Mesendoderm (in vitro differentiated cells): Measurements from ENCODE around the gene FLVCR2.

Experiments used
- DNase-seq: peaks from one replicate; pipeline ENCODE4 v3.0.0; 2013
- H2AK5ac ChIP-seq: 2 replicates; pipeline ENCODE4 v1.6.1; 2013; ENCODE audit warnings: low read length, inconsistent platforms
- H2BK120ac ChIP-seq: 2 replicates; pipeline ENCODE4 v1.6.1; 2013; ENCODE audit warnings: low read depth, mild to moderate bottlenecking, low read length, moderate library complexity, mixed read lengths
- H2BK15ac ChIP-seq: replicated peaks from 2 replicates; pipeline ENCODE4 v1.6.1; 2013; ENCODE audit warnings: low read depth, mild to moderate bottlenecking, moderate library complexity
- H2BK5ac ChIP-seq: 2 replicates; pipeline ENCODE4 v1.6.1; 2013; ENCODE audit warnings: low read length, inconsistent platforms
- H3K18ac ChIP-seq: 2 replicates; pipeline ENCODE4 v1.6.1; 2013; ENCODE audit warnings: mild to moderate bottlenecking, low read length, mixed read lengths
- H3K23ac ChIP-seq: one replicate; pipeline ENCODE4 v1.6.1; 2013; ENCODE audit warnings: low read length
- H3K27ac ChIP-seq: 2 replicates; pipeline ENCODE4 v1.5.1; 2013; ENCODE audit warnings: low read depth, mild to moderate bottlenecking, inconsistent platforms, low read length, moderate library complexity
- H3K27me3 ChIP-seq: 2 replicates; pipeline ENCODE4 v1.6.1; 2013; ENCODE audit warnings: low read length, control low read depth, mild to moderate bottlenecking, inconsistent platforms; ENCODE audit not compliant: insufficient read depth, poor library complexity
- H3K36me3 ChIP-seq: 2 replicates; pipeline ENCODE4 v1.6.1; 2013; ENCODE audit warnings: low read length, inconsistent platforms; ENCODE audit not compliant: control insufficient read depth, insufficient read depth
- H3K4ac ChIP-seq: one replicate; pipeline ENCODE4 v1.6.1; 2013; ENCODE audit warnings: low read depth, mild to moderate bottlenecking, low read length, moderate library complexity
- H3K4me1 ChIP-seq: 2 replicates; pipeline ENCODE4 v1.6.1; 2013; ENCODE audit warnings: low read depth, low read length, inconsistent platforms; ENCODE audit not compliant: control insufficient read depth
- H3K4me2 ChIP-seq: 2 replicates; pipeline ENCODE4 v1.6.1; 2013; ENCODE audit warnings: low read length
- H3K4me3 ChIP-seq: 2 replicates; pipeline ENCODE4 v1.5.1; 2013; ENCODE audit warnings: mild to moderate bottlenecking, low read length
- H3K56ac ChIP-seq: one replicate; pipeline ENCODE4 v1.6.1; 2013; ENCODE audit warnings: low read length
- H3K79me1 ChIP-seq: 2 replicates; pipeline ENCODE4 v1.6.1; 2013; ENCODE audit warnings: low read length, inconsistent platforms
- H3K79me2 ChIP-seq: 2 replicates; pipeline ENCODE4 v1.6.1; 2013; ENCODE audit warnings: mild to moderate bottlenecking, low read length; ENCODE audit not compliant: control insufficient read depth, insufficient read depth
- H3K9ac ChIP-seq: 2 replicates; pipeline ENCODE4 v1.6.1; 2013; ENCODE audit warnings: low read length, inconsistent platforms
- H4K5ac ChIP-seq: one replicate; pipeline ENCODE4 v1.6.1; 2013; ENCODE audit warnings: low read length
- H4K8ac ChIP-seq: one replicate; pipeline ENCODE4 v1.6.1; 2013; ENCODE audit warnings: low read depth, mild to moderate bottlenecking, control low read depth, low read length, moderate library complexity
- WGBS: extraction: QIAGEN DNeasy Blood & Tissue Kit; methylation state at CpG from one replicate; pipeline ENCODE4 v1.1.7; 2013; ENCODE audit warnings: low lambda C conversion rate, missing lambda C conversion rate; ENCODE audit not compliant: insufficient coverage; ENCODE audit errors: extremely low coverage; 5-methylcytosine and 5-hydroxymethylcytosine counted together

The FLVCR2 gene

DNA sequence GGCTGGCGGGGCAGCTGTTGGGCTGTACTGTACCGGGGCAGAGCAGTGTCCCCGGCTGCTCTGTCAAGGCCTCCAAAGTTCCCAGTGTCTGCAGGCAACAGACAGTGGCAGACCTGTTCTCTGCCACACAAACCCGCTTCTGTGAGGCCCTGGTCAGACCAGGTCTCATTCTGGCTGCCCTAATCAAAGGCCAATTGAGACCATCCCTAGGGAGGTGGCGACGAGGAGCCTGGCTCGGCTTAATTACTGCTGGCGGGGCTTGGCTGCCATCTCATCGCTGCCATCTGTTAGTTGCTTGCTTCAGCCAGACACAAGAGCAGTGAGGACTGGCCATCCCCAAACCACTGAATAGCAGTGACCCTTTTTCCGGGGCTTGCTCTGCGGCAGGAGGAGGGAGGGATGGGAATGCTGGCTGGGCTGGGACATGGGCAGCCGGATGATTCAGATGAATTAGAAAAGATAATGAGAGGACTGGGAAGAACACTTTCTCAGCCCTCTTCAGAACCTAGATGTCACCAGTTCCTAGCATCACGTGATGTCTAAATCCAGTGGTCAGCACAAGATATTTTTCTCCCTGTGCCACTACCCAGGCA is 57.8 kb downstream of the FLVCR2 start:
- peak; percentile 38 for DNase-seq
- no peak overlapping the region for H3K4ac ChIP-seq
- no peak overlapping the region for H3K4me3 ChIP-seq
- H3K9ac ChIP-seq = no peak overlapping the region
- no peak overlapping the region for H2BK120ac ChIP-seq
- no peaks in the 10 kb centered on the region for H3K79me1 ChIP-seq
- H3K27me3 ChIP-seq = no peaks in the 10 kb centered on the region
- peaks cover 6% of the 10 kb centered on the region for H3K4me1 ChIP-seq
- WGBS = no CpG with 5 or more reads among the region's 13 CpGs
- no peak overlapping the region for H3K27ac ChIP-seq
- H3K23ac ChIP-seq = no peak overlapping the region
- H2AK5ac ChIP-seq = no peak overlapping the region
- H3K79me2 ChIP-seq = no peaks in the 10 kb centered on the region
- H3K56ac ChIP-seq = peak overlapping the region; percentile 10
- no peaks in the 10 kb centered on the region for H3K36me3 ChIP-seq
- H3K18ac ChIP-seq = no peak overlapping the region
- no peak overlapping the region for H2BK5ac ChIP-seq
- no peak overlapping the region for H2BK15ac ChIP-seq
- H4K5ac ChIP-seq = no peak overlapping the region
- H3K4me2 ChIP-seq = no peak overlapping the region
- H4K8ac ChIP-seq = no peak overlapping the region

DNA sequence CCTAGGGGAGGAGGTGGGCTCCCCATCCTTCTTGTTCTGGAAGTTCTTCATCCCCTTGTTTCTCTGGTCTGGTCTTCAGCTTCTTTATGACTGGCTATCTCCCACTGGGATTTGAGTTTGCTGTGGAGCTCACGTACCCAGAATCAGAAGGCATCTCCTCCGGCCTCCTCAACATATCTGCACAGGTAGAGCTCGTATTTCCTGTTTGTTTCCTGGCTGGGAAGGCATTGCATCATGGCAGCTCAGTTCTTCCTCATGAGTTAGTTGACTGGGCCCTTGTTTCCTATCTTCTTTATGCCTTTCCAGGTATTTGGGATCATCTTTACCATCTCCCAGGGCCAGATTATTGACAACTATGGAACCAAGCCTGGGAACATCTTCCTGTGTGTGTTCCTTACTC is 62.5 kb downstream of the FLVCR2 start:
- Histone ChIP-seq H3K23ac (no peak overlapping the region), H3K36me3 (no peaks in the 10 kb centered on the region), H2BK5ac (no peak overlapping the region), H3K27ac (no peak overlapping the region), H2BK120ac (no peak overlapping the region), H3K79me2 (no peaks in the 10 kb centered on the region), H4K8ac (no peak overlapping the region), H3K79me1 (no peaks in the 10 kb centered on the region), H3K9ac (no peak overlapping the region), H2AK5ac (no peak overlapping the region), H3K4me1 (no peaks in the 10 kb centered on the region), H3K4ac (no peak overlapping the region), H3K18ac (no peak overlapping the region), H3K4me3 (no peak overlapping the region), H3K27me3 (no peaks in the 10 kb centered on the region), H3K56ac (no peak overlapping the region), H2BK15ac (no peak overlapping the region), H4K5ac (no peak overlapping the region), H3K4me2 (no peak overlapping the region)
- WGBS = no CpG with 5 or more reads among the region's 3 CpGs
- no peak for DNase-seq

DNA sequence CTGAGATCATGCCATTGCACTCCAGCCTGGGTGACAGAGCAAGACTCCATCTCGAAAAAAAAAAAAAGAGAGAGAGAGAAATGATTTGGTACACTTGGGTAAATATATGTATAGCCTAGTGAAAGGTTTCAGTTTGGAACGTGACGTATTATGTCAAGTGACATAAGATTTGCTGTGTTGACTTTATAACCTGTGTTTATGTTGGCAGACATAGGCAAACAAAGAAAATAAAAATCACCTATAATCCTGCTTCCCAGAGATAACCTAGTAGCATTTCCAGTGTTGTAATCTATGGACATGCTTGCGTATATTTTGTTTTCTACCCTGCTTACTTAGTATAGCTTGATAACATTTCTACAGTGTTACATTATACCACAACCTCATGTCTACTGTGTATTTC is 65.6 kb downstream of the FLVCR2 start:
- H3K27me3 ChIP-seq = no peaks in the 10 kb centered on the region
- H3K27ac ChIP-seq = no peak overlapping the region
- no peak overlapping the region for H4K5ac ChIP-seq
- no peak overlapping the region for H2BK5ac ChIP-seq
- no peak overlapping the region for H3K4ac ChIP-seq
- H2AK5ac ChIP-seq = no peak overlapping the region
- no peak overlapping the region for H3K56ac ChIP-seq
- H3K9ac ChIP-seq = no peak overlapping the region
- no peaks in the 10 kb centered on the region for H3K36me3 ChIP-seq
- no peak overlapping the region for H2BK120ac ChIP-seq
- H3K4me2 ChIP-seq = no peak overlapping the region
- H3K79me1 ChIP-seq = no peaks in the 10 kb centered on the region
- DNase-seq = no peak
- no CpG with 5 or more reads among the region's 4 CpGs for WGBS
- no peaks in the 10 kb centered on the region for H3K79me2 ChIP-seq
- no peak overlapping the region for H3K23ac ChIP-seq
- H3K18ac ChIP-seq = no peak overlapping the region
- no peak overlapping the region for H2BK15ac ChIP-seq
- H3K4me3 ChIP-seq = no peak overlapping the region
- H3K4me1 ChIP-seq = peaks cover 17% of the 10 kb centered on the region
- no peak overlapping the region for H4K8ac ChIP-seq

DNA sequence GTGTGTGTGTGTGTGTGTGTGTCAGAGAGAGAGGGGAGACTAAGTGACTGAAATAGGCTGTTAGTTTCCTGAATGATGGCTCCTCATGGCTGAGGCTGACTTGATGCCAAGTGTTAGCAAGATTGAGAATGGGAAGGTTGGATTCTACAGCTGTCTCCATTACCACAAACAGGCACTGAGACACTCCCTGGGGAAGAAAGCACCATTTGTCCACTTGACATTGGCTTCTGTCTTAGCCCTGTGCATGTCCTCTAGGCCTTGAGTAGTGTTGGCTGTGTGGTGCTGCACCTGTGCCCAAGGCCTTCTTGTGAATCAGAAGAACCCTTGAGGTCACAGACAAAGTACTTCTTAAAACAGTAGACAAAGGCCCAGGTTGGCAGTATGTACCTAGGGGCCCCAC is 66.6 kb downstream of the FLVCR2 start:
- Histone ChIP-seq H4K5ac (no peak overlapping the region), H4K8ac (no peak overlapping the region), H3K23ac (no peak overlapping the region), H2BK5ac (no peak overlapping the region), H3K9ac (no peak overlapping the region), H3K27me3 (no peaks in the 10 kb centered on the region), H3K18ac (no peak overlapping the region), H2AK5ac (no peak overlapping the region), H2BK120ac (no peak overlapping the region), H3K4me2 (no peak overlapping the region), H3K79me1 (no peaks in the 10 kb centered on the region), H3K27ac (no peak overlapping the region), H3K4ac (no peak overlapping the region), H3K4me3 (no peak overlapping the region), H3K56ac (no peak overlapping the region), H2BK15ac (no peak overlapping the region), H3K4me1 (peaks cover 17% of the 10 kb centered on the region), H3K36me3 (peaks cover 1% of the 10 kb centered on the region), H3K79me2 (no peaks in the 10 kb centered on the region)
- no peak for DNase-seq

DNA sequence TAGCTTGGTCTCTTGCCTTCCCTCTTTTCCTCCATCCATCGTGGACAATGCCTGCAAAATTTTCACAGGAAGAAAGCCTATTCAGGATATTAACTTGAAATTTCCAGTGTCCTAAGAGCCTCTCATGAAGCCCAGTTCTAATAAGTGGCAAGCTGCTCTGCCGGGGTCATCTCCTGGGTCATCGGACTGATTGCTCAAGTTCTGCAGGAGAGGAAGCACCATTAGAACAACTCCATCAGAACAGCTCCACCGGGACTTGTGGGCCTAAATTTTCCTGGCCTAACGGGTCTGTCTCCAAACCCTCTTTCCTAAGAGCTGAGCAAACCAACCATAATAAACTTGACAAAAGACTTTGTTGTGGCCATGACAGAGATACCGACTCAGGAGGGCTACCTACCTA is 68.3 kb downstream of the FLVCR2 start:
- Histone ChIP-seq H3K9ac (no peak overlapping the region), H3K23ac (no peak overlapping the region), H2BK120ac (no peak overlapping the region), H3K79me2 (no peaks in the 10 kb centered on the region), H3K4ac (no peak overlapping the region), H2BK15ac (no peak overlapping the region), H2AK5ac (no peak overlapping the region), H3K27me3 (no peaks in the 10 kb centered on the region), H4K5ac (no peak overlapping the region), H3K36me3 (peaks cover 1% of the 10 kb centered on the region), H3K4me3 (no peak overlapping the region), H3K18ac (no peak overlapping the region), H4K8ac (no peak overlapping the region), H3K4me2 (no peak overlapping the region), H3K79me1 (no peaks in the 10 kb centered on the region), H3K4me1 (peaks cover 17% of the 10 kb centered on the region), H2BK5ac (no peak overlapping the region), H3K56ac (no peak overlapping the region), H3K27ac (peak overlapping the region; percentile 52)
- WGBS = no CpG with 5 or more reads among the region's 6 CpGs
- DNase-seq = no peak

DNA sequence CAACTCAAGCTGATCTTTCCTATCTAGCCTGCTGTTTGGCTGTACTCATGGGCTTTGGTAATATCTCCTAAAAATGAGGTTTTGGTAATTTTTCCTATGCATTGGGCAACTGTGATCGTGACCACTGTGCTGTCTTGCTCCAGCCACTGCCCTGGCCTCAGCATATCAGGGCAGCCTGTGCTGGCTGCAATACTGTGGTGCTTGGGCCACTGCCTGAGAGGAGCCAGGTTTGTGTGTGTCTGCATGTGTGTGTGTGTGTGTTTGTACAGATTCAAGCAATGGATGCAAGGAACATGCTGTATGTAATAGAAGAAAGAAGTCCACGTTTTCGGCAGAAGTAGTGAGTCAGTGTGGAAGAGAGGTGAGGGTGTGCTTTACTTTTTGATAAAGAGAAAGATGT is 69.2 kb downstream of the FLVCR2 start:
- H2BK120ac ChIP-seq = no peak overlapping the region
- no peak overlapping the region for H3K4me2 ChIP-seq
- peaks cover 1% of the 10 kb centered on the region for H3K36me3 ChIP-seq
- peaks cover 17% of the 10 kb centered on the region for H3K4me1 ChIP-seq
- WGBS = no CpG with 5 or more reads among the region's 3 CpGs
- H3K79me1 ChIP-seq = no peaks in the 10 kb centered on the region
- no peak overlapping the region for H4K8ac ChIP-seq
- H3K56ac ChIP-seq = peak overlapping the region; percentile 61
- H3K4me3 ChIP-seq = no peak overlapping the region
- no peak for DNase-seq
- peak overlapping the region; percentile 22 for H2BK5ac ChIP-seq
- peak overlapping the region; percentile 10 for H3K27ac ChIP-seq
- H2BK15ac ChIP-seq = no peak overlapping the region
- no peak overlapping the region for H3K23ac ChIP-seq
- no peaks in the 10 kb centered on the region for H3K27me3 ChIP-seq
- no peak overlapping the region for H3K4ac ChIP-seq
- H4K5ac ChIP-seq = no peak overlapping the region
- H3K79me2 ChIP-seq = no peaks in the 10 kb centered on the region
- H3K9ac ChIP-seq = peak overlapping the region; percentile 7
- no peak overlapping the region for H3K18ac ChIP-seq
- no peak overlapping the region for H2AK5ac ChIP-seq
